Measurements from ENCODE around the gene GALNTL6. TPM values are rescaled to one million over a fixed set of nuclear protein-coding genes. Genes with fewer than 3 reads are reported as not detected.

Gene GALNTL6
- total RNA-seq, 2 donors from 2014 or later, result 0.08 TPM; not detected in 1

DNA sequence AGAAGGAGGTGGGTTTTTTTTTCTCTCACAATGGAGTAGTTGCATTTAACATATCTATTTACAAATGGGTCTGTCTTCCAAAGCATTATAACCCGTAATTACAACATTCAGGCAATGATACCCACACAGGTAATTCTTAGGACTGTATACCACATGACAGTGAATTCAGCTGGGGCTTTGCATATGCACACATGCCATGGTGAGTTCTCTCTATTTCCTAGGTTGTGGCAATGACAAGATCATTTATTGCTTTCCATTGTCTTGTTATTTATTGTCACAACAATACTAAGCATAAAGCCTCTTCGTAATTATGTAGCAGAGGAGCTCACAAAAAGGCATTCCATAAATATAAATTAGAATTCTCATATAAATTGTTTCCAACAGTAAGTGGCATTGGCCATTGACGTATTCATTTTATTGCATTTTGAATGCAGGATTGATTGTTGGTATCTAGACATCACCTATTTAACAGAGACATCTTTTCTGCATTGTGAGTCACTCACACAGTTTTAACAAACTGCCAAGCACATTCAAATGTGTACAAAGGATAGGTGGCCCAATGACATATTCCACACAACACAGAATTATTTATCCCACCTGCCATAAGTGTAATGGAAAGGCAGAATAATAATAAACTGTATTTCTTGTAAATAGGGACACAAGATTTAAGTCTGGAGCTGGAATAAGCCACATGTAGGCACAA lies 964.7 kb downstream of the GALNTL6 start:
- no peak for TF ChIP-seq CTCF (IDR thresholded peaks at IDR 0.05)
- DNase-seq (ENCODE audit: low spot score), result no peak
- no peaks in the 10 kb centered on the region for H3K27me3 ChIP-seq
- no peaks in the 10 kb centered on the region for H3K4me1 ChIP-seq
- no peak overlapping the region for H3K4me3 ChIP-seq
- no peaks in the 10 kb centered on the region for H3K36me3 ChIP-seq
- H3K27ac ChIP-seq, result no peak overlapping the region
- H3K9me3 ChIP-seq, result no peaks in the 10 kb centered on the region

- Histone ChIP-seq H3K27ac (no peak overlapping the region), H3K4me1 (no peaks in the 10 kb centered on the region), H3K9me3 (no peaks in the 10 kb centered on the region), H3K27me3 (no peaks in the 10 kb centered on the region), H3K36me3 (no peaks in the 10 kb centered on the region), H3K4me3 (no peak overlapping the region)
- no peak for DNase-seq (ENCODE audit: low spot score)
- no peak for TF ChIP-seq CTCF (IDR thresholded peaks at IDR 0.05)
These were observed 965.4 kb downstream of the GALNTL6 start for GRCh38 chr4:172778583-172778982.

DNA sequence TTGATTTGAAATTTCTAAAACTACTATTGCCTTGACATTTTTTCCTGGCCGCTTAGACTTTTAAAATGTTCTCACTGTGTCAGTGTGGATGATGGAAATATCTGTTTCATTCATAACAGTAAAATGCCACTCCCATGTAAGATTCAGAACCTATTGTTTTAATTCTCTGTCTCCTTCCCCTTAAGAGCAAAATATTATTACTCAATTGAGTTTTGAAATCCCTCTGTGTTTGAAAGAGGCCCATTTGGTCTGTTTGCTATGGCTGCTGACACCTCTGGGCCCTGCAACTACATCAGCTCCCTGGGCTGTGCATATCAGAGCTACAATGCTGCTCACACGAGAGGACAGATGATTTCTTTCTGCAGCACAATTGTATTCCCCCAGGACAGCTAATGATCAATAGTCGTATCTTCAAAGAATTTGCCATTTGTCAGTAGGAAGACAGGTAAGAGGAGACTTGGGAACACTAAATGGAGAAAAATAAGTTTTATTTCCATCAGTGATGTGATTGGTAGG lies 967.4 kb downstream of the GALNTL6 start:
- no peaks in the 10 kb centered on the region for H3K27me3 ChIP-seq
- H3K4me1 ChIP-seq, result no peaks in the 10 kb centered on the region
- H3K36me3 ChIP-seq, result no peaks in the 10 kb centered on the region
- H3K9me3 ChIP-seq, result no peaks in the 10 kb centered on the region
- no peak for DNase-seq (ENCODE audit: low spot score)
- no peak overlapping the region for H3K27ac ChIP-seq
- no peak for TF ChIP-seq CTCF (IDR thresholded peaks at IDR 0.05)
- H3K4me3 ChIP-seq, result no peak overlapping the region

DNA sequence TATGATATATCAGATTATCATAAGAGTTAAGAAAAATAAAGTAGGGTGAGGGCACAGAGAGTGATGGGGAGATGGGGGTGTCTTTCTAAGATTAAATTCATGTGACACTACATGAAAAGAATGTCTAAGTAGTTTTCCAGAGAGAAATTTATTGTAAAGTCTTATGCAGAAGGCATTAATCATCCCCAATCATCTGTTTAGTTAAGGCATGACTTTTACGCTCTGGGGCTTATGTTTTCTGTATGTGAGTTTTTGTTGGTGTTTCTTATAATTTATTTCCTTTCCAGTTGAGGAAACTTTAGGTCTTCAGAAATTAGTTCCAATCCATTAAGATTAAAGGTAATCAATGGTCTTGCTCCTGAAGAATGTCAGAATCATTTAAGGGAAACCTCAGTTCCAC lies 972.4 kb downstream of the GALNTL6 start:
- Histone ChIP-seq H3K4me3 (no peak overlapping the region), H3K9me3 (no peaks in the 10 kb centered on the region), H3K27ac (no peak overlapping the region), H3K27me3 (no peaks in the 10 kb centered on the region), H3K36me3 (no peaks in the 10 kb centered on the region), H3K4me1 (no peaks in the 10 kb centered on the region)
- TF ChIP-seq CTCF (IDR thresholded peaks at IDR 0.05), result no peak
- no peak for DNase-seq (ENCODE audit: low spot score)

GRCh38 chr4:172786039-172786792 lies 973.0 kb downstream of the GALNTL6 start:
- H3K9me3 ChIP-seq, result no peaks in the 10 kb centered on the region
- H3K4me1 ChIP-seq, result no peaks in the 10 kb centered on the region
- H3K27me3 ChIP-seq, result no peaks in the 10 kb centered on the region
- H3K27ac ChIP-seq, result no peak overlapping the region
- no peaks in the 10 kb centered on the region for H3K36me3 ChIP-seq
- TF ChIP-seq CTCF (IDR thresholded peaks at IDR 0.05), result no peak
- H3K4me3 ChIP-seq, result no peak overlapping the region
- DNase-seq (ENCODE audit: low spot score), result no peak
